Gastrocnemius medialis (tissue), 4 donors: ENCODE measurements around the gene CDH18.

Source experiments
- CTCF ChIP-seq, 5 experiments: fragments of 450-650 bp in 3 of 5; fragments of 200-600 bp in 2 of 5; sonication (generic) in 2 of 5; IDR thresholded peaks in 4 of 5; conservative IDR thresholded peaks in 1 of 5; 1 replicate in 4 of 5; 2 replicates in 1 of 5; pipeline ENCODE4 v1.5.1; 2016 to 2019; ENCODE audit warnings: antibody characterized with exemption in 5 of 5, mild to moderate bottlenecking in 3 of 5, moderate library complexity in 3 of 5
- POLR2A ChIP-seq, 2 donors: fragments of 450-650 bp; IDR thresholded peaks; one replicate each; pipeline ENCODE4 v1.6.1; 2017; ENCODE audit warnings: antibody characterized with exemption in 2 of 2, mild to moderate bottlenecking in 2 of 2, moderate library complexity in 2 of 2

- no peak for TF ChIP-seq CTCF (IDR thresholded peaks at IDR 0.05 in 4 of 5, conservative IDR thresholded peaks at IDR 0.05 in 1 of 5)
- TF ChIP-seq POLR2A (IDR thresholded peaks at IDR 0.05): no peak
Measured at GRCh38 chr5:19555436-19555835, 432.6 kb downstream of the CDH18 start.
